Measurements from ENCODE around the gene HORMAD1.
"Not testable (repeated sequence)": the region's sequence is repeated elsewhere in the genome, so short reads cannot be mapped to it uniquely, and the experiment has no call there.

The HORMAD1 gene

GRCh38 chr1:150720703-150721102 lies at the start of gene HORMAD1:
Gene HORMAD1, minus strand, starts transcription at chr1:150720895. Its CDS starts 1,390 bp downstream, at chr1:150719505.
- Histone ChIP-seq H3K27ac (ENCODE audit: low read length) (no peak within 1 kb of the TSS), H3K4me1 (ENCODE audit: control insufficient read depth, insufficient read depth, low read length) (no peaks in the 10 kb centered on the region)
- WGBS (ENCODE audit: insufficient coverage, insufficient read length), result no CpG with 5 or more reads among the region's 24 CpGs

DNA sequence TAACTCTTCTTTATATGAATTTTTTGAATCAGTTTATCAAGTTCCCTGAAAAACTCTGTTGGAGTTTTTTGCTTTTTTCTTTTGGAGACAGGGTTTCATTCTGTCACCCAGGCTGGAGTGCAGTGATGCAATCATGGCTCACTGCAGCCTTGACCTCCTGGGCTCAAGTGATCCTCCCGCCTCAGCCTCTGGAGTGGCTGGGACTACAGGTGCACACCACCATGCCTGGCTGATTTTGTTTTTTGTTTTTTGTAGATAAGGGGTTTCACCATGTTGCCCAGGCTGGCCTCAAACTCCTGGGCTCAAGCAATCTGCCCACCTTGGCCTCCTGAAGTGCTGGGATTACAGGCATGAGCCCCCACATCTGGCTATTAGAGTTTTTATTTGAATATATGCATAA lies 47.0 kb upstream of the HORMAD1 start:
- not testable (repeated sequence) for H3K9me3 ChIP-seq (ENCODE audit: control insufficient read depth, insufficient read depth, low read length); DNase-seq (ENCODE audit: low read depth, low spot score); H3K4me3 ChIP-seq (ENCODE audit: low read length); H3K4me1 ChIP-seq (ENCODE audit: control insufficient read depth, insufficient read depth, low read length); H3K27me3 ChIP-seq (ENCODE audit: control insufficient read depth, insufficient read depth, low read length); H3K36me3 ChIP-seq (ENCODE audit: control insufficient read depth, insufficient read depth, low read length); H3K27ac ChIP-seq (ENCODE audit: low read length)
- no CpG with 5 or more reads among the region's 1 CpG for WGBS (ENCODE audit: insufficient coverage, insufficient read length)

More at GRCh38 chr1:150720703-150721102, at the start of gene HORMAD1:
- H3K27me3 ChIP-seq (ENCODE audit: control insufficient read depth, insufficient read depth, low read length), result no peaks in the 10 kb centered on the region
- H3K36me3 ChIP-seq (ENCODE audit: control insufficient read depth, insufficient read depth, low read length), result no peaks in the 10 kb centered on the region
- no peak within 1 kb of the TSS; the same call in 1 of the 2 replicates for H3K4me3 ChIP-seq (ENCODE audit: low read length)
- no peaks in the 10 kb centered on the region for H3K9me3 ChIP-seq (ENCODE audit: control insufficient read depth, insufficient read depth, low read length)
- no peak for DNase-seq (ENCODE audit: low read depth, low spot score)

GRCh38 chr1:150765977-150766301 lies 45.2 kb upstream of the HORMAD1 start:
- not testable (repeated sequence) for DNase-seq (ENCODE audit: low read depth, low spot score); H3K9me3 ChIP-seq (ENCODE audit: control insufficient read depth, insufficient read depth, low read length); H3K27ac ChIP-seq (ENCODE audit: low read length); H3K4me1 ChIP-seq (ENCODE audit: control insufficient read depth, insufficient read depth, low read length); H3K27me3 ChIP-seq (ENCODE audit: control insufficient read depth, insufficient read depth, low read length); H3K36me3 ChIP-seq (ENCODE audit: control insufficient read depth, insufficient read depth, low read length); H3K4me3 ChIP-seq (ENCODE audit: low read length)
- no CpG with 5 or more reads among the region's 1 CpG for WGBS (ENCODE audit: insufficient coverage, insufficient read length)

DNA sequence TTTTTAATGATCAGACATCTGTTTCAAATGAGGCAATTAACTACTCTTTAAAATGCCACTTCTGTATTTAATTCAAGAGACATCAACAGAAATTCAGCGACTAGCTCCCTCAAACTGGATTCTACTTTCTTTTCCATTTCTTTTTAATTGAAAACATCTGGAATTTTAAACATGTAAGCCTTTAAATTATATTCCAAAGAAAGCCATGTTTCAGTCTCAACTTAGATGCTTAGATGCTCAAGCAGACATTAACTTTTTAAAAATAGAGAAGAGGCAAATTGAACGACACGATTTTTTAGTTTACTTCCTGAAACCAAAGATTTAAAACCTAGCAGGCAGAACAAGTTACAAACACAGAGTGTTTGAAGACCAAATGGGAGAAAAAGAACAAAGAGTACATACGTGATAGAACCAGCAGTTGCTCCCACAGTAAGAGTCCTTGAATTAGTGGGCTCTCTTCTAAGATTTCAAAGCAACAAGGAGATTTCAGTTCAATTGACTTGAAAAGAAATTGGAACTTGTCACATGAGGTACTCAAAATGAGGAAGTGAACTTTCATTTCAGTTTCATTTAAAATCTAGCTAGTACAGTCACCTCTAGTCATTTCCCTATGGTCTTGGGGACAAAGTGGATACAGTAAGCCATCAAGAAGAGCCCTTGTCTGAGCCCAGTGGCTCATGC lies 44.7 kb upstream of the HORMAD1 start, which contains the start of gene CTSS:
Gene CTSS (minus strand): TSS at position 483 of the 681 bp plus-strand sequence. CDS start 1,015 bp downstream, outside the sequence.
- no peaks in the 10 kb centered on the region for H3K36me3 ChIP-seq (ENCODE audit: control insufficient read depth, insufficient read depth, low read length)
- no peaks in the 10 kb centered on the region for H3K4me1 ChIP-seq (ENCODE audit: control insufficient read depth, insufficient read depth, low read length)
- no peaks in the 10 kb centered on the region for H3K27me3 ChIP-seq (ENCODE audit: control insufficient read depth, insufficient read depth, low read length)
- H3K4me3 ChIP-seq (ENCODE audit: low read length), result no peak within 1 kb of the TSS
- no peak within 1 kb of the TSS for H3K27ac ChIP-seq (ENCODE audit: low read length)
- no CpG with 5 or more reads among the region's 4 CpGs for WGBS (ENCODE audit: insufficient coverage, insufficient read length)
- H3K9me3 ChIP-seq (ENCODE audit: control insufficient read depth, insufficient read depth, low read length), result no peaks in the 10 kb centered on the region; the same call in 1 of the 2 replicates
- no peak for DNase-seq (ENCODE audit: low read depth, low spot score)

GRCh38 chr1:150764617-150765101 lies 44.0 kb upstream of the HORMAD1 start:
- H3K4me3 ChIP-seq (ENCODE audit: low read length), result no peak overlapping the region
- no peak overlapping the region for H3K27ac ChIP-seq (ENCODE audit: low read length)
- no peaks in the 10 kb centered on the region for H3K27me3 ChIP-seq (ENCODE audit: control insufficient read depth, insufficient read depth, low read length)
- no peaks in the 10 kb centered on the region for H3K4me1 ChIP-seq (ENCODE audit: control insufficient read depth, insufficient read depth, low read length)
- no peaks in the 10 kb centered on the region; the same call in 1 of the 2 replicates for H3K9me3 ChIP-seq (ENCODE audit: control insufficient read depth, insufficient read depth, low read length)
- no peak for DNase-seq (ENCODE audit: low read depth, low spot score)
- WGBS (ENCODE audit: insufficient coverage, insufficient read length), result no CpG with 5 or more reads among the region's 2 CpGs
- no peaks in the 10 kb centered on the region for H3K36me3 ChIP-seq (ENCODE audit: control insufficient read depth, insufficient read depth, low read length)

GRCh38 chr1:150763018-150763417 lies 42.3 kb upstream of the HORMAD1 start:
- no peak for DNase-seq (ENCODE audit: low read depth, low spot score)
- Histone ChIP-seq H3K36me3 (ENCODE audit: control insufficient read depth, insufficient read depth, low read length) (no peaks in the 10 kb centered on the region), H3K4me3 (ENCODE audit: low read length) (no peak overlapping the region), H3K4me1 (ENCODE audit: control insufficient read depth, insufficient read depth, low read length) (no peaks in the 10 kb centered on the region), H3K9me3 (ENCODE audit: control insufficient read depth, insufficient read depth, low read length) (no peaks in the 10 kb centered on the region; the same call in 1 of the 2 replicates), H3K27me3 (ENCODE audit: control insufficient read depth, insufficient read depth, low read length) (no peaks in the 10 kb centered on the region), H3K27ac (ENCODE audit: low read length) (no peak overlapping the region)
- WGBS (ENCODE audit: insufficient coverage, insufficient read length), result no CpG with 5 or more reads among the region's 3 CpGs

DNA sequence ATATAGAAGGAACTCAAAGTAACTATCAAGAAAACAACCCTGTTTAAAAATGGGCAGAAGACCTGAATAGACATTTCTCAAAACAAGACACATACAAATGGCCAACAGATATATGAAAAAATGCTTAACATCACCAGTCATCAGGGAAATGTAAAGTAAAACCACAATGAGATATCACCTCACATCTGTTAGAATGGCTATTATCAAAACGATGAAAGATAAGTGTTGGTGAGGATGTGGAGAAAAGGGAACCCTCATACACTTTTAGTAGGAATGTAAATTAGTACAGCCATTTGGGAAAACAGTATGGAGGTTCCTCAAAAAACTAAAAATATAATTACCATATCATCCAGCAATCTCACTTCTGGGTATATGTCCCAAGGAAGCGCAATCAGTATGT lies 41.9 kb upstream of the HORMAD1 start:
- H3K27ac ChIP-seq (ENCODE audit: low read length), result no peak overlapping the region
- H3K4me1 ChIP-seq (ENCODE audit: control insufficient read depth, insufficient read depth, low read length), result no peaks in the 10 kb centered on the region
- no CpG with 5 or more reads among the region's 2 CpGs for WGBS (ENCODE audit: insufficient coverage, insufficient read length)
- no peak for DNase-seq (ENCODE audit: low read depth, low spot score)
- H3K9me3 ChIP-seq (ENCODE audit: control insufficient read depth, insufficient read depth, low read length), result no peaks in the 10 kb centered on the region; the same call in 1 of the 2 replicates
- no peak overlapping the region for H3K4me3 ChIP-seq (ENCODE audit: low read length)
- H3K27me3 ChIP-seq (ENCODE audit: control insufficient read depth, insufficient read depth, low read length), result no peaks in the 10 kb centered on the region
- H3K36me3 ChIP-seq (ENCODE audit: control insufficient read depth, insufficient read depth, low read length), result no peaks in the 10 kb centered on the region

GRCh38 chr1:150761801-150762200 lies 41.1 kb upstream of the HORMAD1 start:
- no peak for DNase-seq (ENCODE audit: low read depth, low spot score)
- no peaks in the 10 kb centered on the region; the same call in 1 of the 2 replicates for H3K9me3 ChIP-seq (ENCODE audit: control insufficient read depth, insufficient read depth, low read length)
- H3K27ac ChIP-seq (ENCODE audit: low read length), result no peak overlapping the region
- H3K27me3 ChIP-seq (ENCODE audit: control insufficient read depth, insufficient read depth, low read length), result no peaks in the 10 kb centered on the region
- H3K4me1 ChIP-seq (ENCODE audit: control insufficient read depth, insufficient read depth, low read length), result no peaks in the 10 kb centered on the region
- no peak overlapping the region for H3K4me3 ChIP-seq (ENCODE audit: low read length)
- no CpG with 5 or more reads among the region's 1 CpG for WGBS (ENCODE audit: insufficient coverage, insufficient read length)
- H3K36me3 ChIP-seq (ENCODE audit: control insufficient read depth, insufficient read depth, low read length), result no peaks in the 10 kb centered on the region

- H3K27ac ChIP-seq (ENCODE audit: low read length), result no peak overlapping the region
- no peaks in the 10 kb centered on the region for H3K27me3 ChIP-seq (ENCODE audit: control insufficient read depth, insufficient read depth, low read length)
- no peaks in the 10 kb centered on the region for H3K36me3 ChIP-seq (ENCODE audit: control insufficient read depth, insufficient read depth, low read length)
- H3K4me3 ChIP-seq (ENCODE audit: low read length), result no peak overlapping the region
- no peaks in the 10 kb centered on the region; the same call in 1 of the 2 replicates for H3K9me3 ChIP-seq (ENCODE audit: control insufficient read depth, insufficient read depth, low read length)
- no peaks in the 10 kb centered on the region for H3K4me1 ChIP-seq (ENCODE audit: control insufficient read depth, insufficient read depth, low read length)
- DNase-seq (ENCODE audit: low read depth, low spot score), result no peak
- no CpG with 5 or more reads among the region's 3 CpGs for WGBS (ENCODE audit: insufficient coverage, insufficient read length)
These were observed 39.3 kb upstream of the HORMAD1 start for GRCh38 chr1:150760013-150760412.

DNA sequence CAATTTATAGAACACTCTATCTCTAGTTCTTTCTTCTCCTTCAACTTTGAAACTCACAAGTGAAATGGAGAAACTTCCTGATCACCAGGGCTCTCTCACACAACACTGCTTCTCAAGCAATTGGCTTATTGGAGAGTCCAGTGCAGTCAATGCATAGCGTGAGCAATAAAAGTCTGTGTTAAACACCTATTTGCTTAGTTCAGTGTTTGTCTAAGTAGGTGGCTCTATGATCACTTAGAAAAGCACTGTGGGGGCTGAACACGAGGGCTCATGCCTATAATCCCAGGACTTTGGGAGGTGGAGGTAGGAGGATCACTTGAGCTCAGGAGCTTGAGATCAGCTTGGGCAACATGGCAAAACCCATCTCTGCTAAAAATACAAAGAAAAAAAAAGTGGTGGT lies 32.7 kb upstream of the HORMAD1 start:
- no peaks in the 10 kb centered on the region for H3K36me3 ChIP-seq (ENCODE audit: control insufficient read depth, insufficient read depth, low read length)
- no peaks in the 10 kb centered on the region for H3K27me3 ChIP-seq (ENCODE audit: control insufficient read depth, insufficient read depth, low read length)
- DNase-seq (ENCODE audit: low read depth, low spot score), result no peak
- no peaks in the 10 kb centered on the region for H3K9me3 ChIP-seq (ENCODE audit: control insufficient read depth, insufficient read depth, low read length)
- WGBS (ENCODE audit: insufficient coverage, insufficient read length), result no CpG with 5 or more reads among the region's 2 CpGs
- no peaks in the 10 kb centered on the region for H3K4me1 ChIP-seq (ENCODE audit: control insufficient read depth, insufficient read depth, low read length)
- H3K27ac ChIP-seq (ENCODE audit: low read length), result no peak overlapping the region
- H3K4me3 ChIP-seq (ENCODE audit: low read length), result no peak overlapping the region

GRCh38 chr1:150751443-150751842 lies 30.7 kb upstream of the HORMAD1 start:
- no CpG with 5 or more reads among the region's 6 CpGs for WGBS (ENCODE audit: insufficient coverage, insufficient read length)

More at GRCh38 chr1:150751443-150751842, 30.7 kb upstream of the HORMAD1 start:
- Histone ChIP-seq H3K27ac (ENCODE audit: low read length) (no peak overlapping the region), H3K9me3 (ENCODE audit: control insufficient read depth, insufficient read depth, low read length) (no peaks in the 10 kb centered on the region), H3K36me3 (ENCODE audit: control insufficient read depth, insufficient read depth, low read length) (no peaks in the 10 kb centered on the region), H3K27me3 (ENCODE audit: control insufficient read depth, insufficient read depth, low read length) (no peaks in the 10 kb centered on the region), H3K4me3 (ENCODE audit: low read length) (no peak overlapping the region), H3K4me1 (ENCODE audit: control insufficient read depth, insufficient read depth, low read length) (no peaks in the 10 kb centered on the region)
- DNase-seq (ENCODE audit: low read depth, low spot score), result no peak
